GM18868 (cell line): ENCODE results near the gene SSR3.

Source experiments
- ATAC-seq: cut with Tn5 transposase; IDR thresholded peaks from one replicate; pipeline ENCODE4 v1.9.1; 2021; ENCODE audit warnings: mild to moderate bottlenecking, moderate library complexity; ENCODE audit not compliant: unreplicated experiment

SSR3 gene

DNA sequence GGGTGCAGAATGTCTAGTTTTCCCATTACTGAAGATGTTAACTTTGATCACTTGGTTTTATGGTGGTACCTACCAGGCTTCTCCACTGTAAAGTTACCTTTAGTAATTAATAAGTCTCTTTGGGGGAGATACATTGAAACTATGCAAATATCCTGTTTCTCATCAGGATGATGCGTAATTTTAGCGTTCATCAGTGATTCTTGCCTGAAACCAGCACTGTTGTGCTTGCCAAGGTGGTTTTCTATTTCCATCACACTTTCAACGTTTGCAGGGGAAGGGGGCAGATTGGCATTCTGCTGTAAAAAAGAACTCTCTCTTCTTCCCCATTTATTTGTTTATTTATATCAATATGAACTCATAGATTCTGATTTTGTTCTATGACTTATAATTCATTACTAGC lies 61.0 kb downstream of the SSR3 start:
- ATAC-seq: peak; percentile 50

GRCh38 chr3:156492801-156493261 lies 62.1 kb downstream of the SSR3 start:
- no peak for ATAC-seq

DNA sequence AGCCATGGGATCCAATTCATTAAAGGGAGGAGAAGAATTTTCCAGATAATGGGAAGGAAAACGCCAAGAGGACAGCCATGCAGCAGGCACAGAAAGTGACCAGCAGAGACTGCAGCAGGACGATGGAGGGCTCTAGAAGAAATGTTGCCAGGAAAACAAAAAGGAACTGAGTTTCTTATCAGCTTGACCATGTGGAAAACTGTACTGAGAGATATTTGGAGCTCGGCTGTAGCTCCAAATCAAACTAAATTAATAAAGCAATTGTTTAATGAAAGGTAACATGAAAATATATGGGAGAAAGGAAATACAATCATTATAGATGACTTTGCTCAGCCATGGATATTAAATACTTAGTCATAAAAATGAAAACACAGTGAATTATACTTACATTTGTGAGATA lies 63.7 kb downstream of the SSR3 start:
- ATAC-seq: no peak
